Measurements from ENCODE around the gene HPCAL1.
A peak's percentile ranks its signal among the peaks of the same experiment; 100 is the strongest.
"Not testable (repeated sequence)": the region's sequence is repeated elsewhere in the genome, so short reads cannot be mapped to it uniquely, and the experiment has no call there.

HPCAL1 gene

DNA sequence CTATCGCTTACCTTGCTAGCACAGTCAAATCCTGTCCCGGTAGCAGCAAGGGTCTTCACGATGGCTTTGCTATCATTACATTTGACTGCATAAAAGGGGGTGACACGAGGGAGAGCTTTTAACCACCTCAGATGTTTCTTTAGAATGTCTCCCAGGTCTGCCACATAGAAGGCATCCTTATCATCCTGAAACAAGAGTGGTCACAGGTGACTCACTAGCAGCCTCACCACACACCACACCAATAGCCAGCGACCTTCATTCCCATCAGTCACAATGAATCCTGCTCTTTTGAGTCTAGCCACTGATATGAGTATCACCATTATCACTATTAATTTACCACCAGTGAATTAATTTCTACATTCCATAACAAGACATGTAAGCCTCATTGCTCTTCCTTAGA is 141.8 kb downstream of the HPCAL1 start:
- DNase-seq: peak in 1 of 5 experiments; percentile 76

GRCh38 chr2:10446631-10447030 is 143.9 kb downstream of the HPCAL1 start:
- no peak for DNase-seq

GRCh38 chr2:10447300-10447894 is 144.7 kb downstream of the HPCAL1 start:
- peak in 2 of 5 experiments; percentile 24 to 74 for DNase-seq

DNA sequence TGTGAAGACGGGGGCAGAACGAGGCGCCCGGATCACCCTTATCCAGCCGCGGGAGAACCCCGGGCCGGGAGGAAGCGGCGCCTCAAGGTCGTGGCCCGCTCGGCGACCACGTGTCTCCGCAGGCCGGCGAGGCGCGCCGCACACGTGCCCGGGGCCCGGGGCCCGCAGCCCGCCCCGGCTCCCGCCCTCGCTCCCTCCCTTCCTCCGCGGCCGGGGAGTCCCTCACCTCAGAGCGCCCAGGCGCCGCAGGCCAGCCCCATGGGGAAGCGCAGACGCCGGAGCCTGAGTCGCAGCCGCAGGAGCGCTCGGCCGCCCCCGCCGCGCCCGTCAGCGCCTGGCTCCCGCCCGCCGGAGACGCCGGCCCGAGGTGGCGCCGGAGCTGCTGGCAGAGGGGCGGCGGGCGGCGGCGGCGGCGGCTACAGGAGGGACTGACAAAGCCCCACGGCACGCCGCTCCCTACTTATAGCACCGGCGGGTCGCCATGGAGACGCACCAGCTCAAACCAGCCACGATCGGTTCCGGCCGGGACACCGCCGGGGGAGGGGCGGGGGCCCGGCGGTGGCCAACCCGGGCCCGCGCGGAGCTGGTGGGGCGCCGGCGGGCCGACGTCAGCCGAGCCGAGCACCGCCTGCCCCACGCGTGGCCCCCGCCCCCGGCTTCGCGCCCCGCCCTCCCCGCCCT is 145.3 kb downstream of the HPCAL1 start, which contains the start of gene ODC1:
TSS of gene ODC1 (minus strand) at position 433 of the 681 bp plus-strand sequence. CDS start 3,295 bp downstream, outside the sequence.
- DNase-seq: peak; percentile 96 to 99 (median 99)

DNA sequence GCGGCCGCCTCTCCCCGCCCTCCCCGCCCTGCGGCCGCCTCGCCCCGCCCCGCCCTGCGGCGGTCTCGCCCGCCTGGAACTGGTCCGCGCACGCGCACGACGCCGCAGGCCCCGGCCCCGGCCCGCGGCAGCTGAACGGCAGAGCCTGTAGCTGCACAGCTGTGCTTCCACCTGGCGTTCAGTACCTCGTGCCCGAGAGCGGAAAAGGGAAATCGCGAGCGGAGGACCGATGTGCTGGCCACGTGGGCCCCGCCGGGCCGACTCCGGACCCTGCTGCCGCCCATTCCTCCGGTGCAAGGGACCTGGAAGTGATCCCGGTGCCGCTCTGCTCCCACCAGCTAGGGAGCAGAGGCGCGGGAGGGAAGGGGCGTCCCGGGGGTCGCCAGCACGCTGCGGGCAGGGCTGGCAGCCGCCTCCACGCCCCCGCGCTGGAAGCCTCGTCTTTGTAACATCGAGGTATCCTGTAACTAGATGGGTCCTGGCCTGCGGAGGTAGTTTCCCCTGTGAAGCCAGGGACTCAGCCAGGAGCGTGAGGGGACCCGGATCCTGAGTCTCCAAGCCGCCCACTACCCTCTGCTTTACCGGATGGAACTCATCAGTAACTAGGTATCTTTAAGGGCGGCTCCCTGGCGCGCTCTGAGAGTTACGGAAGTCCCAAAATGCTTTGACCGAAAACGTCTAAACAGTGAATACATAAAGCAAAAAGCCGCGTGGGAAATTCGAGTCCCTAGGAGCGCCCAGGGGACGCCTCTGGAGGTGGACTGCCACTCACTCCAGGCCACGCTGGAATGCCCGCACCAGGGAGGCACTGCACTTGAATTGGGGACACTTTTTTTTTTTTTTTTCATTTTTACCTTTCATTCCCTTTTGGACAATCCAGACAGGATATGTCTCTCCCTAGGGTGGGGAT is 146.1 kb downstream of the HPCAL1 start:
- peak; percentile 90 to 95 (median 93) for DNase-seq

DNA sequence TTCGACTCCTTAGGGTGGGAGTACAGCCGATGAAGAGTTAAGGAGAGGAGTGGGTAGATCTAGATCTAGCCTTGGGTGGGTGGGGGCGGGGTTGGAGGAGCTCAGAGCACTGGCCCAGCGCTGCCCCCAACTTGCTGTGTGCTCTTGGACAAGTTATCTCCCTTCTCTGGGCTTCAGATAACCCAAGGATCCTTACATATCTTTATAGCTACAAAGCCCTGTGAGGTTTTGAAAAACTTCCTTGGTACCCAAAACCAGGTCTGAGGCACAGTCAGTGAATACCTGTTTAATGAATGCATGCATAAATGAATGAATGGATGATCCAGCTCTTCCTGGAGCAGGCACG is 146.8 kb downstream of the HPCAL1 start:
- no peak for DNase-seq

- DNase-seq: no peak
Observed at GRCh38 chr2:10449838-10450691, 147.4 kb downstream of the HPCAL1 start.

DNA sequence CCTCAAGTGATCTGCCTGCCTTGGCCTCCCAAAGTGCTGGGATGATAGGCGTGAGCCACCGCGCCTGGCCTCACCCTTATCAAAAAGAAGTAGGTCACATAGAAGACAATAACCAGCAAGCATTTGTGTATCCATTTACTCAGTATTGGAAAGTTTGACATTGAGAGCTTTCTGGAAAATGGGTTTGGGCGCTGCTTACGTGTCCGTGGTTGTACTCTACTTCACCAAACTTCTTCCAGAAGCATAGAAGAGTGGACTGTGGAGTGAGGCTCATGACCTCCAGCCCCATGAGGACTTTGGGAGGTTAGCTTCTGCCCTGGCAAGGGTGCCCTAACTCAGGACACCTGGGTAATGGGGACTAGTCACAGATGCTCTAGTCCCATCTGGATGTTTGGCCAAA is 149.1 kb downstream of the HPCAL1 start:
- DNase-seq: no peak

GRCh38 chr2:10452312-10452711 is 149.6 kb downstream of the HPCAL1 start:
- no peak for DNase-seq

- no peak for DNase-seq
Observed at GRCh38 chr2:10452956-10453904, 150.5 kb downstream of the HPCAL1 start.

- DNase-seq: no peak
Observed at GRCh38 chr2:10453905-10454298, 151.2 kb downstream of the HPCAL1 start.

- DNase-seq: no peak
Observed at GRCh38 chr2:10454505-10454904, 151.8 kb downstream of the HPCAL1 start.

DNA sequence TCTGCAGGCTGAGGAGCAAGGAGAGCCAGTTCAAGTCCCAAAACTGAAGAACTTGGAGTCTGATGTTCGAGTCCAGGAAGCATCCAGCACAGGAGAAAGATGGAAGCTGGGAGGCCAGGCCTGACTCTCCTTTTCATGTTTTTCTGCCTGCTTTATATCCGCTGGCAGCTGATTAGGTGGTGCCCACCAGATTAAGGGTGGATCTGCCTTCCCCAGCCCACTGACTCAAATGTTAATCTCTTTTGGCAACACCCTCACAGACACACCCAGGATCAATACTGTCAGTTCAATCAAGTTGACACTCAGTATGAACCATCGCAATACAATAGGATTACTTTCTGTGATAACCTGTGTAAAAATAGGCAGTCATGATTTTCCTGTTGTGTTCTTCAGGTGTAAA is 154.5 kb downstream of the HPCAL1 start:
- DNase-seq: not testable (repeated sequence)

DNA sequence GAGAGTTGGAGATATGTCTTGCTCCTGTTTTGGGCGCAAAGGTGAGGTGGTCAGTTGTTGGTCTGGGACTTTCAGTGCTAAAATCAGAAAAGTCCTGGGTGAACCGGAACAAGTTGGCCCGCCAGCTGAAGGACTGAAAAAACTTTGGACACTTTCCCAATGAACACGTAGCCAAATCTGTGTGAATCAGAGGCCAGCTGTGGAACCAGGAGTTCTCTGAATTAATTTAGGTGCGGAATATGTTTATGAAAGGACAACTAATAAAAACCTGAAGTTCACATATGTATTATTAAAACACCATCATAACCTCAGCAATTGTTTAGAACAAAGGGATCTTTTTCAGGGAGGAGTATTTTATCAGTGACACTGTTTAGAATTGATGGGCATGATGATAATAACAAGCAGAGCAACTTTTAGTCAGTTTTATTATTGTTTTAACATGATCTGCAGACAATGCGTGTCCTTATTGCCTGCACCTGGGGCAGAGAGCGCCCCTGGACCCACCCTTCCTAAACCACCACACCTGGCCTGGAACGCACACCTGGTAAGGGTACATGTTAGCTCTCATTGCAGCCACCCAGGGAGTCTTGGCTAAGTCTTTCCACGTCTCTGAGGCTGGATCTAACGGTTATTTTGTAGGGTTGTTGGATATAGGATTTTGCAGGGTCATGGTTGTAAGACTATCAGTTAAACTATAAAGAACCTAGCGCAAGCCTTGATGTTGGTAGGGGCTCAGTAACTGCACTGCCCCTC is 155.3 kb downstream of the HPCAL1 start:
- DNase-seq: no peak

DNA sequence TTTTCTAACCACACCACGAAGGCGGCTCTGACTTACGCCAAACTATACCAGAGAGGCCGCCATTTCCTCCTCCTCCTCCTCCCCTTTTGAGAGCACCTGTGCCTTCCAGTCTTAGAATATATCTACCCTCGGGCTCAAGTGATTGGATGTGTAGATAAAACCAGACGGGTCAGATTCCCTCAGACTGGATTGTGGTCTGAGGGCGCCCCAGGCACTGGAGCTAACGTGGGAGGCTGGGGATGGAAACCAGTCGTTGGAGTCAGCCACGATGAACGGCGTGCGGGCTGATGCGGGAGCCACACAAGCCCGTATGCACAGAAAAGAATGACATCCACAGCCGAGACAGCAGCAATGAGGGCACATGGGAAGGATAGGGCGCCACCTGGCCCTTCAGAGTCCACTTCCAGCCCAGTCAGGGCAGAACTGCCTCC is 157.7 kb downstream of the HPCAL1 start:
- DNase-seq: no peak

- DNase-seq: no peak
Observed at GRCh38 chr2:10462178-10463083, 159.7 kb downstream of the HPCAL1 start.

- no peak for DNase-seq
Observed at GRCh38 chr2:10465910-10466309, 163.2 kb downstream of the HPCAL1 start.

GRCh38 chr2:10466801-10467200 is 164.1 kb downstream of the HPCAL1 start:
- no peak for DNase-seq

DNA sequence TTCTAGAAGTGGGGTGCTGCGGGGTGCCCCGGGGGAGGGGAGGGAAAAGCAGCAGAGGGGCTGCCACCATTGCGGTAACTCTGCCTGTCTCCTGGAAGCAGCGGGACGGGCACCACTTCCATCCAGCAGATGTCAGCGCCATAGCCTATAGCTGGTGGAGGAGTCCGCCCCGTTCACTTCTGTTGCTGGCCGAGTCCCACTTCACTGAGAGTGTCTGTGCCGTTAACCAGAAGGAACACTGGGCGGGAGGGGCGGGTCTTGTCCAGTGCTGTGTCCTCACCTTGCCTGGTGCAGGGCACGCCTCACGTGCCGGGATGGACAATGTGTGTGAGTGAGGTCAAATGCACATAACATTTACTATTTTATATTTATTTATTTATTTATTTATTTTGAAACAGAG is 164.7 kb downstream of the HPCAL1 start:
- DNase-seq: no peak

Data from T-helper 2 cell (primary cell).